Measurements from ENCODE around the gene TTC3.

The TTC3 gene

GRCh38 chr21:37060296-37060695 is 12.8 kb upstream of the TTC3 start:
- DNase-seq = peak; percentile 53

- no peak for DNase-seq
Observed at GRCh38 chr21:37061926-37062592, 11.0 kb upstream of the TTC3 start.

- DNase-seq = no peak
Observed at GRCh38 chr21:37062593-37062935, 10.5 kb upstream of the TTC3 start.

DNA sequence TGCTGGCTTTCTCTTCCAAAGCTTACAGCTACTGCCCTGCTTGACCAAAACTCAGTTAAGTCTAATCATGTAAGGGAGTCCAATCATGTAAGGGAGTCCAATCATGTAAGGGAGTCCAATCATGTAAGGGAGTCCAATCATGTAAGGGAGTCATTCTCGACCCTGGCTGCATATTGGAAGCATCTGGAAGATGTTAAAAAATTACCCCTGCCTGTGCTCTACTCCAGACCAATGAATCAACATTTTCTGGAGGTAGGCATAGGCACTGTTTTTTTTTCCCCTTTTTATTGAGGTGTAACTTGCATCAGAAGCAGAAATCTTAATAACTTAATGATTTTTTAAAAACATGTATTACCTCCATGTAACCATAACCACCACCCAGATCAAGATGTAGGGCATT is 9.6 kb upstream of the TTC3 start:
- DNase-seq = no peak

DNA sequence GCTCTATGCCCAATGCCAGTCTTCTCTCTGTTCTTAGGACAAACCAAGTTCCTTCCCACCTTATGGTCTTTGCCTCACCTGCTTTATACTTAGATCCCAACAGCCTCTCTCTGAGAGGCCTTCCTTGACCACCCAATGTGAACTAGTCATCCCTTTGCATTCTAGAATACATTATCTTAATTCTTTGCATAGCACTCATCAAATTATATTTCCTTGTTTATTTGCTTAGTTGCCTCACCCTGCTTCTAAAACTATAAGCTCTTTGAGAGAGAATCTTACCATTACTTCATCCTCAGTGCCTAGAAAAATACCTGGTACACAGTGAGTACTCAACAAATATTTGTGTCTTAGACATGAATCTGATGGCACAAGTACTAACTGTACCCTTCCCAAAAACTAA is 8.2 kb upstream of the TTC3 start:
- DNase-seq = no peak

- DNase-seq = no peak
Observed at GRCh38 chr21:37065561-37066177, 7.4 kb upstream of the TTC3 start.

GRCh38 chr21:37071561-37072273 is 1.3 kb upstream of the TTC3 start:
- DNase-seq = peak; percentile 13

DNA sequence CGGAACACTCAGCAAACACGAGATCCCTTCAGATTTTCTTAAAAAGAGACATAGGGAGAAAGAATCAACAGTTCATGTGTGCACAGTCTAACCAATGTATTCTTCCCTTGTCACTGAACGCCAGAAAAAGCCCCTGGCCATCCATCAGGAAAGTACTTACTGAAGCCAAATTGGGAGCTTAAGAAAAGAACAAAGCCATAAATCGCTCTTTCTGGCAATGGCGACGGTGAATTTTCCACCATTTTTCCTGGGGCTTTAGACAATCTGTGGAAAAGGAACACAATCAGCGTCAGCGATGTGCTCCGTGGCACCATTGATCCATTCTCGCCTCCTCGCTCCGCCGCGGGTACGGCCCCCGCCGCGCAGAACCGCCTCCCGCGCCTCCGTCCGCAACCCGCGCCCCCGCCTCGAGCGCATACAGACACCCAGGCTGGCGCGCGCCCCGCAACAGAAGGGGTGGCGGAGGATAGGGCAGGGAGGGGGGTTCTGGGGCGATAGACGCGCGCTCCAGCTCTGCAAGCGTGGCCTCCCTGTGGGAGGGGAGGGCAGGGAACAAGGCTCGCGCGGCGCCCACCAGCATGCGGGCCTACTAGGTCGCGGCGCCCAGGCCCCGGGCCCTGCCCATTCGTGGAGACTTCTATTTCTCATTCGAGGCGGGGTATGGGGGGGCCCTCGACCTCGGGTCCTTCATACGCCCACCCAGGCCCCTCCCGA is 623 bp upstream of the TTC3 start:
- peak; percentile 88 for DNase-seq

- DNase-seq = no peak
Observed at GRCh38 chr21:37073417-37074196, 553 bp downstream of the TTC3 start.

- no peak for DNase-seq
Observed at GRCh38 chr21:37074197-37074510, 1.1 kb downstream of the TTC3 start.

- no peak for DNase-seq
Observed at GRCh38 chr21:37074546-37074945, 1.5 kb downstream of the TTC3 start.

- DNase-seq = no peak
Observed at GRCh38 chr21:37075214-37075770, 2.2 kb downstream of the TTC3 start.

- no peak for DNase-seq
Observed at GRCh38 chr21:37076087-37076850, 3.2 kb downstream of the TTC3 start.

DNA sequence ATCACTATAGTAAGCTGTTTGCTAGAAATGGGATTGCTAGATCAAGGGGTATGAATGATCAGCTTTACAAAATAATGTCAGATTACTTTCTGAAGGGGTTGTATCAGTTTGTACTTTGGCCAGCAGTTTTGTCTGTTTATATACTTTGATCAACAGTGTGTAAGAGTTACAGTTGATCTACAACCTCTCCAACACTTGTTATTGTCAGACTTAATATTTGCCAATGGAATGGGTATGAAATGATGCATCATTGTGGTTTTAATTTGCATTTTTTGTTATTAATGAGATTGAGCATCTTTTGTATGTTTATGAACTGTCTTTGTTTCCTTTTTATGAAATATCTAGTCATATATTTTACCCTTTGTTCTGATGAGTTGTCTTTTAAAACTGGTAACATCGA is 4.3 kb downstream of the TTC3 start:
- DNase-seq = no peak

DNA sequence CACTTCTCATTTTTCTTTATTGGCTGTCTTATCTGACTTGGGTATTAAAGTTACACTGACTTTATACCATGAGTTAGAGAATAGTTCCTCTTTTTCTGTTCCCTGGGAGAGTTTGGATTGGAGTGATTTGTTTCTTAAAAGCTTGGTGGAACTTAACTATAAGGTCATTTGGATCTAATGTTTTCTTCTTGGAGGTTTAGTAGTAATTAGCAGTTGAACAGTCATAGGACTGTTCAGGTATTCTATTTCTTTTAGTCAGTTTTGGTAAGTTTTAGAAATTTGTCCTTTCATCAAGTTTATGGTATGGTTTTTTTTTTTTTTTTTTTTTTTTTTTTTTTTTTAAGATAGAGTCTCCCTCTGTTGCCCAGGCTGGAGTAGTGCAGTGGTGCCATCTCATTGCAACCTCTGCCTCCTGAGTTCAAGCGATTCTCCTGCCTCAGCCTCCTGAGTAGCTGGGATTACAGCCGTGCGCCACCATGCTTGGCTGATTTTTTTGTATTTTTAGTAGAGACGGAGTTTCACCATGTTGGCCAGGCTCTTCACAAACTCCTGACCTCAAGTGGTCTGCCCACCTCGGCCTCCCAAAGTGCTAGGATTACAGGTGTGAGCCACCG is 6.3 kb downstream of the TTC3 start:
- no peak for DNase-seq

DNA sequence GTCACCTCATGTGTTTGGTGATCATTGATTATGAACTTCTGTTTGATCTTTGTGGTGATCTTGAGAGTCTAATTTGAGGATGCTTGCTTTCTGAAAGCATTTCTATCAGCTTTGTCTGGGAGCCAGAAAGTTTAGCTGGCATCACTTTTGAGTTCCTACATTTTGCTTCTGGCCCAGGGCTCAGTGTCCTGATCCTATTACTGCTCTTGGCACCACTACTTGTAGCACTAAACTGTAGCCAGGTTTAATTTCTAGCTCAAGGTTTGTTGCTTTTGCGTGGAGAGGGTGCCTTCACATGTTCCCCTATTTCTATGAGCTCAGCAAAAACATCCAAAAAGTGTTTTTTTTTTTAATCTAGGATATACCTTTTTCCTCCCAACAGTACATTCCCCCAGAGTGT is 9.3 kb downstream of the TTC3 start:
- no peak for DNase-seq

DNA sequence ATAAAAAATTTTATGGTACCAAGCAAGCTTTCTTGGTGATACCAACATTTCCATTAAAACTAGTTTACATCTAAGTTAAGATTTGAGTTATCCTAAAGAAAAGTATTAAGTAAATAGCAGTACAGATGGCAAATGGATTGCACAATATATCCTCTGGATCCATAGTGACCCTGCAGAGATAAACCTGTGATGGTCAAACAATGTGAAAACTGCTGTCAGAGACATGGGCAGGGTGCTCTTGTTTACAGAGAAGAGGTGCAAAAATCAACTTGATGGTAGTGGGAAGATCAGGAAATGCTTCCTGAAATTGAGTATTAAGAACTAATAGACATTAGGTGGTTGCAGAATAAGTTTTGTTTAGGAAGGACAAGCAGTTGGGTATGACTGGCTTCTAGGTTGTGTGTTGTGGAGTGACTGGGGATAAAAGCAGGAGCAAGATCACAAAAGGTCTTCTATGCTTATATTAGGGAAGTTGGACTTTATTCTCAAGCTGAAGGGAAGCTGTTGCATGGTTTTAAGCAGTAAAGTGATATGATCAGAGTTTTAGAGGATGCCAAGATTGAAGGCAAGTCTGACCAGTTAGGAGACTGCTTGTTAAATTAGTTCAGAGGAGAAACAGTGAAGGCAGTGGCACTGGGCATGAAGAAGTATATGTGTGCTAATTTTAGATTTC is 9.9 kb downstream of the TTC3 start:
- DNase-seq = no peak

- no peak for DNase-seq
Observed at GRCh38 chr21:37085726-37086125, 12.7 kb downstream of the TTC3 start.

DNA sequence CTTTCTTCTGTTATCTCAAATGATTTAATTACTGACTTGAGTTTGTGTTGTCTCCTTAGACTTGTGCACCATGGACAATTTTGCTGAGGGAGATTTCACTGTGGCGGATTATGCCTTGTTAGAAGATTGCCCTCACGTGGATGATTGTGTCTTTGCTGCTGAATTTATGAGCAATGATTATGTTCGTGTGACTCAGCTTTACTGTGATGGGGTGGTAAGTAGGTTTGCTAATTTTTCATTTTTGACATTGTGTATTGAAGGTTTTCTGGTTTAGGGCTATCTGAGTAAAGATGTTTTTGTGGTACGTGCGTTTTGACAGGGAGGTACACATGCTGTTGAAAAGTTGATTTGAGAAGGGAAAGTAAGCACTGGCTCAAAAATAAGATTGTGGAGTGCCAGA is 14.1 kb downstream of the TTC3 start:
- DNase-seq = peak; percentile 41

- DNase-seq = no peak
Observed at GRCh38 chr21:37088186-37088735, 15.2 kb downstream of the TTC3 start.

GRCh38 chr21:37093977-37094376 is 20.9 kb downstream of the TTC3 start:
- no peak for DNase-seq

All from NCI-H226 (cell line).